ENCODE results near the gene DDX56.
"Not testable (repeated sequence)": the region's sequence is repeated elsewhere in the genome, so short reads cannot be mapped to it uniquely, and the experiment has no call there.

Gene DDX56

DNA sequence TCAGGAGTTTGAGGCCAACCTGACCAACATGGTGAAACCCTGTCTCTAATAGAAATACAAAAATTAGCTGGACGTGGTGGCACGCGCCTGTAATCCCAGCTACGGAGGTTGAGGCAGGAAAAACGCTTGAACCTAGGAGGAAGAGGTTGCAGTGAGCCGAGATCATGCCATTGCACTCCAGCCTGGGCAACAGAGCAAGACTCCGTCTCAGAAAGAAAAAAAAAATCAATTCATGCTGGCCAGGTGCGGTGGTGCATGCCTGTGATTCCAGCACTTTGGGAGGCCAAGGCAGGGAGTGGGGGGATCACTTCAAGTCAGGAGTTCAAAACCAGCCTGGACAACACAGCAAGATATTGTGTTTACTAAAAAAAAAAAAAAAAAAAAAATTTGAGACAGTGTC, 23.5 kb upstream of the DDX56 start:
- not testable (repeated sequence) for DNase-seq (ENCODE audit: low read depth)

DNA sequence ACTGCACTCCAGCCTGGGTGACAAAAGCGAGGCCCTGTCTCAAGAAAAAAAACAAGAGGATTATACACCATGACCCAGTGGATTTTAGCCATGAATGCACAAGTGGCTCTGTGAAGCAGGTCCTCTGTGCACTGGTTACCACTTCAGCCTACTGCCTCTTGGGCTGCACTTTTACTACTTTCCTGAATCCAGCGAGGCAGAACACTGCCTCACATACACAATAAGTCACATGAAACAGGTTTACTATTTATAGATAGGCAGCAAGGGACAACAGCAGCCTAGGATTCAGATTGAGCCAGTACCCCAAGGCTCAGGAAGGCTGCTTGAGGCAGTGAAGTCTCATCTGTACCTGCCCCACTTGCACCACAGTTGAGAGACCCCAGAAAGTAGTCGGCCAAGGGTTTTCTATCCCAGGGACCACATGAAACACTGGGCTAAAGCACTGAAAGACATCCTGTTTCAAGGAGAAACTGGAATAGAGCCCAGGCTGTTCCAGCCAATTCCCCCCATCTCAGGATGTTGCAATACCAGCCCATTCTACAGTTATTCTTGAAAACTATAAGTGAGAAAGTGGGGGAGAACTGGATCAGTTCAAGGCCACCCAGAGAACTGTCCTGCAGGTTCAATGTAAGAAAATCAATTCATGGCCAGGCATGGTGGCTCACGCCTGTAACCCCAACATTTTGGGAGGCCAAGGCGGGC, 22.4 kb upstream of the DDX56 start:
- DNase-seq (ENCODE audit: low read depth), result no peak

DNA sequence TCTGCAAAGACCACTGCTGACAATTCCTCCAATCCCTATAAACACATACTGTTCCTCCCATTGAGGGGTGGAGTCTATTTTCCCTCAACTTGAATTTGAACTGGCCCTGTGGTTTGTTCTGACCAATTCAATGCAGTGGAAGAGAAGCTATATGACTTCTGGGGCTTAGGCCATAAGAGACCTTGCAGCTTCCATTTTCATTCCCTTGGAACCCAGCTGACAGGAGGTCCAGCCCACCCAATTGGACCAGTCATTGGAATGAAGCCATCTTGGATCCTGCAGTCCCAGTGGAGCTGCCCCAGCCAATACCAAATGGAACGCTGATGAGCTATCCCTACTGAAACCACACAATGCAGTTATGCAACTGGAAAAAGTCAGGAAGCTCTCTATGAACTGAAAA, 17.2 kb upstream of the DDX56 start:
- DNase-seq (ENCODE audit: low read depth), result no peak

DNA sequence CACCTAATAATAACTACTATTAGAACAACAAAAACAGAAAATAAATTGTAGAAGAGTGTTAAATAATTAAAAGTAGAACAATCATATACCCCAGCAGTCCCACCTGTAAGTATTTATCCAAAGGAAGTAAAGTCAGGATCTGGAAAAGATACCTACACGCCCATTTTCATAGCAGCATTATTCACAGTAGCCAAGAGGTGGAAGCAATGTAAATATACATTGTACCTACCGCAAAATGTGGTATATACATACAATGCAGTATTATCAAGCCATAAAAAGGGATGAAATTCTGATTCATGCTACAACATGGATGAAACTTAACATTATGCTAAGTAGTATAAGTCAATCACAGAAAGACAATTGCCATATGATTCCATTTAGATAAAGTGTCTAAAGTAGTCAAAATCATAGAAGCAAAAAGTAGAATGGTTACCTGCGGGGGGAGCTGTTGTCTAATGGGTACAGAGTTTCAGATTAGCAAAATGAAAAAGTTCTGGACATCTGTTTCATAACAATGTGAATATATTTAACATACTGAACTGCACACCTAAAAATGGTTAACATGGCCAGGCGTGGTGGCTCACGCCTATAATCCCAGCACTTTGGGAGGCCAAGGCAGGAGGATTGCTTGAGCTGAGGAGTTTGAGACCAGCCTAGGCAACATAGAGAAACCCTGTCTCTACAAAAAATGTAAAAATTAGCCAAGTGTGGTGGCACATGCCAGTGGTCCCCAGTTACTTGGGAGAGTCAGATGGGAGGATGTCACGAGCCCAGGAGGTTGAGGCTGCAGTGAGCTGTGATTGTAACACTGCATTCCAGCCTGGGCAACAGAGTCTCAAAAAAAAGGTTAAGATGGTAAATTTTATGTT, 14.4 kb upstream of the DDX56 start:
- peak; percentile 25 for DNase-seq (ENCODE audit: low read depth)

DNA sequence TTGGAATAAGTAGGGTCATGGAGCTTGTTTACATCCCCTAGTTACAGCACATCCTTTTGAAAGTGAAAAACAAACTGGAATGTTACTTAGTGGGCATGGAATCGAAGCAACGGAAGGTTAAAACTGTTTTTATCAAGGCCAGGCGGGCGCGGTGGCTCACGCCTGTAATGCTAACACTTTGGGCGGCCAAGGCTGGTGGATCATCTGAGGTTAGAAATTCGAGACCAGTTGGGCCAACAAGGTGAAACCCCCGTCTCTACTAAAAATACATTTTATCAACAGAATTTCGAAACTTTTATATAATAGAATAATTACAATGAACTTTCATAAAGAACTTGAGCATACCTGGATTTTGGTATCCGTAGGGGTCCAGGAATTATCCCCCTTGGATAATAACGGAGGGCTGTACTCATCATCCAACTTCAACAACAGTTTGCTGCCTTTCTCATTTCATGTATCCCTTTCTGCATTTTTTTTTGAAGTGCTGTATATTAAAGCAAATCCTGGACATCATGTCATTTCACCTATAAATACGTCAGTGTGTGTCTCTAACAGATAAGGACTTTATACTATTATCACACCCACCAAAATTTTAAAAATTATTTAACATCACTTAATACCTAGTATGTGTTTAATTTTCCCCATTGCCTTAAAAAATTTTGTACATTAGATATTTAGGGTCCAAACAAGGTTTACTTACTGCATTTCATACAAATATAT, 9.6 kb upstream of the DDX56 start:
- DNase-seq (ENCODE audit: low read depth), result no peak

DNA sequence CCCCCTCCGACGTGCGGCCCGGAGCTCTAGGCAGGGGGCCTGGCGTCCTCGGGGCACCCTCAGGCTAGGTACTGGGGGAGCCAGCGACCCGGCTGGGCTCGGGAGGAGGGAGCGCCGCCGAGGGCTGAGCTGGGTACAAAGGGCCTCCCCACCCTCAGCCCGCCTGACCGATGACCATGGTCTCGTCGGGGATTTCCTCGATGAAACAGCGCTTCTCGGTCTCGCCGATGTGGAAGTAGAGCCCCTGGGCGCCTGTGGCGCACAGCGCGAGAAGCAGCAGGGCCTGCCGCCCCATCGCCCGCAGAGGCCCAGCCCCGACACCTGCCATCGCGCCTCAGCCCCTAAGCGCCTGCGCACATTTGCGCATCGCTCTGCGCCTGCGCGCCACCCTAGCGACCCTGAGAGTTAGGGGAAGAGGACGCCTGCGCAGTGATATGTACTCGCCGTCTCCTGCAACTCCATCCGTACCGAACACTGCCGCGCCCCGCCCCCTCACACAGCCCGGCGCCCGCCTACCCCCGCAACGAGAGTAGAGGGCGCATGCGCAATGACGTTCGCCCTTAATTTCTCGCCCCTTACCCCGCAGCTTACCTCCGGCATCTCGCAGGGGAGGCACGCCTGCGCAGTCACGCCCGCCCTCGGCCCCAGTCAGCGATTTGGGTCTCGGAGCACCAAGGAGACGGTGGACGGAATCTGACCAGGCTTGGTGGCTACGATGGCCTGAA, 8.3 kb upstream of the DDX56 start, which contains the start of gene TMED4:
TSS of gene TMED4 (minus strand) at position 353 of the 725 bp plus-strand sequence. CDS start at position 328, 25 bp downstream.
- peak; percentile 100 for DNase-seq (ENCODE audit: low read depth)

DNA sequence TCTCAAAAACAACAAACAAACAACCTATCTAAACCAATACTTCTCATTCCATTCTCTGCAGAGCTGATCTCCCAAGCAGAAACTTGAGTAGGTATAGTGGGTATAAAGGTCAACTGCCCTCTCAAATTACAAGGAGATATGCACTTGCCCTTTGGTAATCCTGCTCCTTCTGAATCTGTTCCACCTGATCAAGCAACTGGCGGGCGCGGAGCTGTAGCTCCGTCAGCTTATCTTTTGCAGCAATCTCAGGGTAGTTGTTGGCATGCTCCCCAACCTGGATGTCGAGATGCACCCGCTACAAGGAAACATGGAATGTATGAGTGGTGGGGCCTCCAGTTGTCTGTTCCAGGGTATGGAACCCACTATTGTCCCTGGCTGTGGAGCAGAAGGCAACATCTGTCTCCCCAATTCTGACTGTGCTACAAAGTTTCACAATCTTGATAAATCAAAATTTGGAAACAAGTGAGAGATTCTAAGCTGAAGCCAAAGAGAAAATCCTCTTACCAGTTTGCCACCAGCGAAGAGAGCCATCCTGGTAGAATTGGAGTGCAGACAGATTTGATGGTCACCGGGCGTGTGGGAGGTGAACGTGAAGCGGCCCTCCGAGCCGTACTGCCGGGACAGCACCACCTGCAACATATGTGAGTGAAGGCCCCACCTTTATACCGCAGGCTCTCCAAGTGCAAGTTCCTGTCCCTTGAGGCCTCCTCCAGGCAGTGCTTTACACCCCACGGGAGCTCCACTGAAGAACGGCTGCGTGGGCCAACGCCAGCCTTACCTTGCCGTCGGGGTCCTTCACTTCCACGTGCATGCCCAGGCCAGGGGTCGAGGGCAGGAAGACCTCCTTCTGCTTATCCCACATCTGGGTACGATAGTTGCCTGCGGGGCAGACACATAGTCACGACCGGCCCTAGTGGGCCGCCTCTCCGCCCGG, 7.5 kb upstream of the DDX56 start:
- DNase-seq (ENCODE audit: low read depth), result peak; percentile 11

DNA sequence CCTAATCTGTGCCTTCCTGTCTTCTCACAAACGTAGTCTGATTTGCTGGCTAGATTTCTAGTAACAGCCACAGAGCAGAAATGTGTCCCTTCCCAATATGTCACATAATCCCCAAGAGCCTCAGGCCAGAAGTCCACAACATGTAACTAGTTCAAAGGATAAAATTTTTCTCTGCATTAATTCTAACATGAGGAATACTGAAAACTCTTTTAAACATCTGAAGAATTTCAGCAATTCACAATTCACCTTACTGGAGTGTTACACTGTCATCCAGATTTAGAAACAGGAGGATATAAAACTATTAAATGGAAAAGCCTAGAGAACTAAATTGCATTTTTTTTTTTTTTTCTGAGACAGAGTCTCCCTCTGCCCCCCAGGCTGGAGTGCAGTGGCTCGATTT, 2.5 kb upstream of the DDX56 start:
- no peak for DNase-seq (ENCODE audit: low read depth)

DNA sequence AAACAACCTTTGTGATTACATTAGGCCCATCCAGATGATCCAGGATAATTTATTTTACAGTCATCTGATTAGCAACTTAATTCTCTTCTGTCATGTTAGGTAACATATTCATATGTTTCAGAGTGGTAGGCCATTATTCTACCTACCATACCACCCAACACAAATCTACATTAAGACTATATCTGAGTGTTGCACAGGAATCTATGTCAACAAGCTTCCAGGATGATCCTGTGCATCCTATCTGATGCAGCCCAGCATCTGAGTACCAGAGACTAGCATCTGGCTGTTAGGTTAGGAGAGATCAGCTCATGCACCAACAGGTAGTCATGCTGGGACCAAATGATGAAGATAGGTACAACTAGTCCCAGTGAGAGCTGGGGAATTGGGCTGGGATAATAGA, 1.3 kb upstream of the DDX56 start:
- DNase-seq (ENCODE audit: low read depth), result no peak

DNA sequence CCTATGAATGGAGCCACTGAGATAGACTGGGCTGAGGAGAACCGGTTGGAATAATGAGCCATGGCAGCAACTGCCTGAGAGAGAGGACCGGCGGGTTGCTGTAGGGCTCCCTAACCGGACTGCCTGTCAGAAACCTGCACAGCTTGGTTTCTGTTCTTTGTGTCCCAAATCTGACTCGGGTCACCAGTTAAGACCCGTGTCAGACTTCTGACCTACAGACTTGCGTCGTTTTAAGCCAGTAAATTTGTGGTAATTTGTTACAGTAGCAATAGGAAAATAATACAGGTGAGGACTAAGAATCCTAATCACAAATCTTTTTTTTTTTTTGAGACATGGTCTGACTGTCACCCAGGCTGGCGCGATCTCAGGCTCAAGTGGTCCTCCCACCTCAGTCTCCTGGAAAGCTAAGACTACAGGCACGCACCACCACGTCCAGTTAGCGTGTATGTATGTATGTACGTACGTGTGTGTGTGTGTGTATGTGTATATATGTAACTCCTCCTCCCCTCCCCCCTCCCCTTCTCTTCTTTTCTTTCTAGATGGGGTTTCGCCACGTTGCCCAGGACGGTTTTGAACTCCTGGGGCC, 672 bp upstream of the DDX56 start:
- DNase-seq (ENCODE audit: low read depth), result no peak

DNA sequence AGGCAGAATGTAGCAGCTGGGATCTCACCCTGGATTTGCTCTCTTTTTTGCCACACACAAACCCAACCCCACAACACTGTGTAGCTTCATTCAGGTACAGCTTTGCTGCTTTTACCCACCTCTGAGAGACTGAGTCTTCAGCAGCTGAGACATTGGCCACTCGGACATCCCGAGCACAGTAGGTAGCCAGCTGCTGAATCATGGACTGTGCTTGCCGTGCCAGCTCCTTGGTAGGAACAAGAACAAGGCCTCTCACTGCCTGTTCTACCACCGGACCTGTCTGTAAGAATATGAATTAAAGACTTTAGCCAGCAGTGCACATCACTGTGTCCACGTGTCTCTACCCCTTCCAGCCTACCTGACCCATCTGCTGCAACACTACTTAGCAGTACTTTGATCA, 937 bp downstream of the DDX56 start:
- no peak for DNase-seq (ENCODE audit: low read depth)

DNA sequence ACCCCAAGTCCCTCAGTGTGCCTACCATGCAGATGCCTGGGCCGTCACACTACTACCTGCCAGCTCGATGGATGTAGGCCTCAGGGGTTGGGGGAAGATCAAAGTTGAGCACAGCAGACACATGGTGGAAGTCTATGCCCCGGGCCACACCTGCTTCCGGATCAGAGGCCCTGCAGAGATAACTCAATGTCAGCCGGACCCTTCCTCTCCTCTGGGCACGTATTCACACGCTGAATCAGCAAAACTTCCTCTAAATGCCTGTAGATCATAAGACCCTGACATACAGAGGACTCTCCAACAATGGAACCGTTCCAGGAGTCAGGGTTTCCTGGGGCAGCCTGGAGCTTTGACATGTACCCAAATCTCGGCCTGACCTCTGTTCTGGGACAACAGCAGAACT, 3.7 kb downstream of the DDX56 start:
- no peak for DNase-seq (ENCODE audit: low read depth)

DNA sequence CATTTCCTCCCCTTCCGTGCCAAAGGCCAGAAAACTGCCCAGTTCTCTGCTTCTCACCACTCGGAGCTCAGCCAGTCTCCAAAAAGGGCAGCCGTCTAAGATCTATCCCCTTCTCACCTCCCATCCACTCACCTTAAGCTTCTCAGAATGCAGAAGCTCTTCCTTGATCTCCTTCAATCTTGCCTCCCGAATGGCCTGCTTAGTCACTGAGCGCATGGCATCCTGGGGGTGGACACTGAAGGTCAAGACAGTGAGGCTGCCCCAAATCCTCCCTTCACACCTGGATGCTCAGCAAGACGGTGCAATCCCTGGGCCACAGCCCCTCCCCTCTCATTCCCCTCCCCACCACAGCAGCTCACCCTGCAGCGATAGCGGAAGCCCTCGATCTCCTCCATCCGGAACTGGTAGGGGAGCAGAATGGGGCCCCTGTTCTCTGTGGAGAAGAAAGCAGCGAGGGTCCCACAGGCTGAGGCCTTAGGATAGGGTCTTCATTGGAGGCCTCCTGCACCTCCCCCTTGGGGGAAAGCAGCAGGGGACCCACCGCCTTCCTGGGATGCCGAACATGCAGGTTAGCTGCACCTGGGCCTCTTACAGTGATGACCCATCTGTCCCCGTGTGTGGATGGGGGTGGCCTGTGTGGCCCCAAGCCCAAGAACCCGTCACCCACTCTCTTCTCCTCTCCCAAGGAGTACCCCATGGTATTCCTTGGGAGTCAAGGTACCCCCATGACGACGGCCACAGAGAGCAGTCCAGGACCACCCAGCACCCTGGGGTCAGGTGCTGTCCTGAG, 4.7 kb downstream of the DDX56 start:
- no peak for DNase-seq (ENCODE audit: low read depth)

DNA sequence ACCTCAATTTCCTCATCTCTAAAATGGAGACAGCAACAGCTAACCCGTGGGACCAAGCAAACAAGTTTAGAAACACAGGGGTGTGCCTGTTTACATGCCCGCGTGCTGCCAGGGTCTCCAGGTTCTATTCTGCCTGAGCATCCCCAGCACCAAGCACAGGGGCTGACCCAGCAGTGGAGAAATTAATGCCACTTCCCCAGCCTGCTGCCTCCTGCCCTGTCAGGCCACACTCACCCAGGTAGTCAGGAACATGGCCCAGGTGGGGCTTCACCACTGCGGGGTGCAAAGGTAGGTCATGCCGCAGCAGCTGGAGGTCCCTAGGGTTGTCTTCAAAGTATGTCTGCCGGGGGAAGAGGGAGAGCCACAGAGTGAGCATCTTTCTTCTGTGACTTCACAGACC, 5.8 kb downstream of the DDX56 start:
- no peak for DNase-seq (ENCODE audit: low read depth)

DNA sequence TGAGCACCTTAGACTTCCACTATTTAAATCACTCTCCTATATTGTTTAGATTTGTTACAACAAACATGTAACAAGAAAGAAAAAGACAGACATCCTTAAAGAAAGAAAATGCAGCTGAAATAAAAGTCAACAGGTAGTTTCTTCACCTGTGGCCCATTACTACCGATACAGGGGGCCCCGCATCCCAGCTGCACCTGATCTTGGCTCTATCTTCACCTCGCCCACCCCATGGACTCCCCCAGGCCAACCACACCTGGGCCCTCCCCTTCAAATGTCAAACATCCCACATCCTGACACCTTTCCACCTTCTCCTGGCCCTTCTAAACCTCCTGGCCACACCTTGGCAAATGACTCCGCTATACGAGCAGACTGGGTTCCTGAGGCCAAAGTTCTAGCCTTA, 7.0 kb downstream of the DDX56 start:
- no peak for DNase-seq (ENCODE audit: low read depth)

DNA sequence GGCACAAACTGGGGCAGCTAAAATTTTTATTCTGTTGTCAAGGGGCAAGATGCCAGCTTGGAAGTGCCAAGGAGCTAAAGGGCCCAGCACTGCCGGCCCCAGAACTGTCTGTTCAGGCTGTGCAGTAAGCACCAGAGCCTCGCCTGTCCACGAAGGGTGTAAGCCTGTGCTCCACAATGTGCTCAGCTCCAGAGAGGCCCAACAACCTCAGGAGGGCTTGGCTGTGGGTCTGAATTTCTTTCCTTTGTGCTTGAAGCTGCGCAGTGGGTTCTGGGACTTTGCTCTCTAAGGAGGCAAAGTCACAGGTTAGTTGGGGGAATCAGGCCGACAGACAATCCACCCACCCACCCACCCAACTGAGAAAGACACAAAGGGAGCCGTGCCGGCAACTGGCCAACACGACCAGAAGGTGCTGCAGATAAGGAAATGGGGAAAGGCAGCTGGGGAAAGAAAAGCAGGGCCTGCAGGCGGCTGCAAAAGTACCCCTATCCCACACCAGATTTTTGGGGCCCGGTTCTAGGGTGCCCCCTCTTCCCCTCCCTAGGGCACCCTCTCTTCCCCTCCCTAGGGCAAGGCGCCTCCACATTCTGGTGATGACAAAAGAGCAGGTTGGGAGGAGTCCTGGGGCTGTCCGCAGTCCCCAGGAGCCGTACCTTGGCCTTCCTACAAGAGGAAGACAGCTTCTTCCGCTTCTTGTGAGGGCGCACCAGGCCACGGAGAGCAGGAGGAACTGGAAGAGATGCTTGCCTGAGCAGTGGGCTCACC, 7.7 kb downstream of the DDX56 start:
- DNase-seq (ENCODE audit: low read depth), result no peak

DNA sequence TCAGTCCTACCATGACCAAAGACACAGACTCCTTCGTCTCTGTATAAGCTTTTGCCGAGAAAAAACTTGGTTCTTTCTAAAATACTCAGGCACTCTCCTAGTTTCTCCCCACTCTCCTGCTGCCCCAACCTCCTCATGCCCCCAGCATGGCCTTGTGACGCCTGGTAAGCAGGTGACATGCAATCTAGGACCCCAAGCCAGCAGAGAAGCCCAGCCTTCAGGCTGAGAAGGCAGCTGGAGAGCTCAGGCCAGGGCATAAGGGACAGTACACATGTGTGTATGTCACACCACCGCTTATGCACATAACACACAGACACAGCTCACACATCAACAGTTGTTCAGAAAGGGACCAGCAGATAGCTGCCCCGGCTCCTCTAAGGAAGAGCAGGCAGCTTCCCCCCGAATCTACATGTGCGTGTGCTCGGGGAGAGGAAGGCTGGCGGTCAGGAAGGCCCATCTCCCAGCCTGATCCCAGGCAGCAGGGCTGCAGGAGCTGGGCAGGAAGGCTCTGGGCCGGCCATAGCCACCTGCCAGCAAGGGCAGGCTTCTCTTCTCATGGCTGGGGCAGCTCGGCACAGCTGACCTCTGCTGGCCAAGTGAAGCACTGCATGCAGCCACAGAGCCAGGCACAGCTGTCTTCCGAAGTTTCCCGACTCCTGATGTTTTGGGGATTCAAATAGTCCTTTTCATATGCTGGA, 8.5 kb downstream of the DDX56 start:
- DNase-seq (ENCODE audit: low read depth), result peak; percentile 42

DNA sequence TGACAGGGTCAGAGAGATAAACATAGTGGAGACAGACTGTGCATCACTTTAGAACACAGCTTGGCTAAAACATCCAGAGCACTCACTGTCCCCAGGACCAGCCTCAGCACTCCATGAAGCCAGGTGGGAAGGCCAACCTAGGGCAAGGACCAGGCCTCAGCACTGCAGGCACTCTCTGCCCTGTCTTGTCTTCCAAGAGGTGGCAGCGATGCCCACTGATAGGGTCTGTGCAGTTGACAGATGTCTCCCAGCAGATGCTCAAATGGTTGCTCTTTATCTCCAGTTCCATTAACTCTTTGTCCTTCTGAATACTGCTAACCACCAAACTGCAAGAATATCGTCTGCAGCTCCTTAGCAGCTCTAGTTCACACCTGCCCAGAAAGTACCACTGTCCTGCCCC, 9.1 kb downstream of the DDX56 start:
- no peak for DNase-seq (ENCODE audit: low read depth)
